Bronchial epithelial cell (primary cell): Measurements from ENCODE around the gene HOXA6. TPM values are rescaled to one million over a fixed set of nuclear protein-coding genes. Genes with fewer than 3 reads are reported as not detected.

Experiments used
- DNase-seq: peaks from one replicate; pipeline ENCODE4 v3.0.0-alpha.2; 2010; ENCODE audit warnings: low read depth
- FAIRE-seq: peaks from 2 replicates; lab custom pipeline; 2011; peaks lifted over from hg19 to GRCh38; lab: Jason Lieb, UNC
- H3K27me3 ChIP-seq: 2 replicates; pipeline ENCODE4 v1.5.1; 2011; ENCODE audit warnings: low read length; ENCODE audit not compliant: control insufficient read depth, insufficient read depth
- H3K36me3 ChIP-seq: 2 replicates; pipeline ENCODE4 v1.5.1; 2011; ENCODE audit warnings: low read length; ENCODE audit not compliant: control insufficient read depth, insufficient read depth
- H3K4me3 ChIP-seq: 2 replicates; pipeline ENCODE4 v1.5.1; 2011; ENCODE audit warnings: mild to moderate bottlenecking, low read depth, low read length, control low read depth
- CTCF ChIP-seq: IDR thresholded peaks from 2 replicates; pipeline ENCODE4 v1.5.1; 2011; ENCODE audit warnings: mild to moderate bottlenecking, moderate library complexity, low read length, control low read depth, inconsistent platforms; ENCODE audit not compliant: insufficient read depth, severe bottlenecking
- total RNA-seq: library from RNA; depleted of rRNA; stranded (reverse); fragments of >200 nt; gene quantifications from 2 replicates; pipeline ENCODE4 v1.2.1, GENCODE V29; 2014

Gene HOXA6
- total RNA-seq, 1 donor from 2014 or later: 0.53 TPM

- TF ChIP-seq CTCF: no peak
- DNase-seq (no peak), FAIRE-seq (no peak)
- H3K27me3 ChIP-seq: peaks cover 74% of the 10 kb centered on the region
- H3K36me3 ChIP-seq: no peaks in the 10 kb centered on the region
- H3K4me3 ChIP-seq: no peak overlapping the region
Measured at GRCh38 chr7:27192546-27193334, 45.2 kb upstream of the HOXA6 start.

- TF ChIP-seq CTCF: no peak
- no peak for DNase-seq
- FAIRE-seq: no peak
- H3K4me3 ChIP-seq: no peak overlapping the region
- H3K27me3 ChIP-seq: peaks cover 76% of the 10 kb centered on the region
- H3K36me3 ChIP-seq: no peaks in the 10 kb centered on the region
Measured at GRCh38 chr7:27191833-27192545, 44.4 kb upstream of the HOXA6 start.

GRCh38 chr7:27191161-27191731 lies 43.7 kb upstream of the HOXA6 start:
- H3K27me3 ChIP-seq: peaks cover 78% of the 10 kb centered on the region
- no peaks in the 10 kb centered on the region for H3K36me3 ChIP-seq
- no peak overlapping the region for H3K4me3 ChIP-seq
- DNase-seq (no peak), FAIRE-seq (no peak)
- TF ChIP-seq CTCF: no peak

- Histone ChIP-seq H3K4me3 (no peak overlapping the region), H3K27me3 (peaks cover 87% of the 10 kb centered on the region), H3K36me3 (no peaks in the 10 kb centered on the region)
- DNase-seq: no peak
- FAIRE-seq: no peak
- TF ChIP-seq CTCF: no peak
Measured at GRCh38 chr7:27189997-27190748, 42.6 kb upstream of the HOXA6 start.

GRCh38 chr7:27189295-27189996 lies 41.9 kb upstream of the HOXA6 start:
- Histone ChIP-seq H3K36me3 (no peaks in the 10 kb centered on the region), H3K27me3 (peaks cover 89% of the 10 kb centered on the region), H3K4me3 (no peak overlapping the region)
- DNase-seq (no peak), FAIRE-seq (no peak)
- no peak for TF ChIP-seq CTCF
